ENCODE data around the gene ZFAND6.

Gene ZFAND6

DNA sequence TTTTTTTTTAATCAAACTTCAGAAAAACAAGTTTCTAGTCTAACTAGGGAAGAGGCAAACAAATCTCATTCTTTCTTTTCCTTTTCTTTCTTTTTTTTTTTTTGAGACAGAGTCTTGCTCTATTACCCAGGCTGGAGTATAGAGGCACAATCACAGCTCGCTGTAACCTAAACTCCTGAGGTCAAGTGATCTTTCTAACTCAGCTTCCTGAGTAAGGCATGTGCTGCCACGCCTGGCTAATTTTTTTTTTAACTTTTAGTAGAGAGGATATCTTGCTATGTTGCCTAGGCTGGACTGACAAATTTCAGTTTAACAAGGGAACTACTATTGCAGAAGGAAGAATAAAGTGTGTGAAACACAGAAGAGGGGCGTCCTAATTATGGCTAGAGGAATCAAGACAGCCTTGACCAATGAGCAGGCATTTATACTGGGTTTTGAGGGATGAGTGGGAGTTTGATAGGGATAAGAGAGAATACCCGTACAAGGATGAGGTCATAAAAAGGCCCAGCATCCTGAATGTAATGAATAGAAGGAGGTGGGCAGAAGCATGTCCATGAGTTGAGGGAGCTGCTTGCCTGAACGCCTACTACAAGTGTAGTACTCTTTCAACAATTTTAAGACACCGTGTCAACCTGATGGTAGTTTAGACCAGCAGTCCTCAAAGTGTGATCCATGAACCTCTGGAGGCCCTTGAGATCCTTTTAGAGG lies 6.7 kb upstream of the ZFAND6 start:
- no peak for DNase-seq (ENCODE audit: low read depth)

DNA sequence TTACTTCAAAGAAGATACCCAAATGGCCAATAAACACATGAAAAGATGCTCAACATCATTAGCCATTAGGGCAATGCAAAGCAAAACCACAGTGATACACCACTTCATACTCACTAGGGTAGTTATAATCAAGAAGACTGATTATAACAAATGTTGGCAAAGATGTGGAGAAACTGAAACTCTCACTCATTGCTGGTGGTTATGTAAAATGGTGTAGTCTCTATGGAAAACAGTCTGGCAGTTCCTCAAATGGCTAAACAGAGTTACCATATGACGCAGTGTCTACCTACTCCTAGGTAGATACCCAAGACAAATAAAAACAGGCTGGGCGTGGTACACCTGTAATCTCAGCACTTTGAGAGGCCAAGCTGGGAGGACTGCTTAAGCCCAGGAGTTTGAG lies 3.5 kb upstream of the ZFAND6 start:
- no peak for DNase-seq (ENCODE audit: low read depth)

GRCh38 chr15:80058044-80058443 lies 1.4 kb upstream of the ZFAND6 start:
- no peak for DNase-seq (ENCODE audit: low read depth)

- peak; percentile 37 for DNase-seq (ENCODE audit: low read depth)
Observed at GRCh38 chr15:80059786-80060355, 395 bp downstream of the ZFAND6 start.

GRCh38 chr15:80060356-80061006 lies 1.0 kb downstream of the ZFAND6 start:
- no peak for DNase-seq (ENCODE audit: low read depth)

DNA sequence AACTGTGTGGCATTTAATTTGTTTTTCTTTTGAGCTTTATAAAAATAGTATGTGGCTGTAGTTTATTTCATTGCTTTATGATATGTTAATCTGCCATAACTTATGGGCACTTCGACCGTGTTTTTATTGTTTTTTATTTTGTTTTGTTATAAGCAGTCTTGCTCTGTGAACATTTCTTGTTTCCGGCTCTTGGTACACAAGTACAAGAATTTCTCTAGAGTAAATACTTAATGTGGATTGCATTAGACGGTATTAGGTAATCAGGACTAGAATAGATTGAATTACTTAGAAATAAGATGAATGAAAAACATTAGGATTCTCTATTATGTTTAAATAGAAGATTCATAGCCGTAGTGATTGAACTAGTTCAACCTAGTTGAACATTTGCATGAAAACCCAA lies 2.1 kb downstream of the ZFAND6 start:
- DNase-seq (ENCODE audit: low read depth), result no peak

DNA sequence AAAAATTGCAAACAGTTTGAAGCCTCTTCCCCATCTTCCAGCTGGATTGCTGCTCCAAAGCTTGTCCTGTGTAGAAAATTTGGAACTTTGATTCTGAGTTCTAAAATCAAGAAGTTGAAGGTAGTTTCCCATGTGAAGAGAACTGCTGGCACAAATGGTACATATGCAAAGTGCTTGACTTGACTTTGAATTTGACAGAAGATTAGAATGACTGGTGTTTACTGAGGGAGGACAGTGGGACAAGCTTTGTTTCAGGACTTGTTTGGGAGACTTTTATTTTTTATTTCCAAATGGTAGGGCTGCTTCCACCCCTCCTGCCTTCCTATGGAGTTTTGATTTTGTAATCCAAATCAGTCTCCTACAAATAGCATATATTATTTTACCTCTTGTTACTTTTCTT lies 7.4 kb downstream of the ZFAND6 start:
- no peak for DNase-seq (ENCODE audit: low read depth)

DNA sequence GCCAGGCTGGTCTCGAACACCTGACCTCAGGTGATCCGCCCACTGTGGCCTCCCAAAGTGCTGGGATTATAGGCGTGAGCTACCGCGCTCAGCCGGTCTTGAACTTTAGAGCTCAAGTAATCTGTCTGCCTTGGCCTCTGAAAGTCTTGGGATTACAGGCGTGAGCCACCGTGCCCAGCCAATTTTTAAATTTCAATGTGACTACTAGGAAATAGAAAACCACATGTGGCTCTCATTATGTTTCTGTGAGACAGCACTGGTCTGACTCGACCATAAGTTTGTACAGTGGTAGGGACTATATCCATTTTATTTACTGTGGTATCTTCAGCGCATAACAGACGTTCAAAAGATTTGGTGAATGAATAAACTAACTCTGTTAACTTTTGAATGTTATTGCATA lies 9.1 kb downstream of the ZFAND6 start:
- DNase-seq (ENCODE audit: low read depth), result no peak

- DNase-seq (ENCODE audit: low read depth), result no peak
Observed at GRCh38 chr15:80070840-80071239, 11.4 kb downstream of the ZFAND6 start.

DNA sequence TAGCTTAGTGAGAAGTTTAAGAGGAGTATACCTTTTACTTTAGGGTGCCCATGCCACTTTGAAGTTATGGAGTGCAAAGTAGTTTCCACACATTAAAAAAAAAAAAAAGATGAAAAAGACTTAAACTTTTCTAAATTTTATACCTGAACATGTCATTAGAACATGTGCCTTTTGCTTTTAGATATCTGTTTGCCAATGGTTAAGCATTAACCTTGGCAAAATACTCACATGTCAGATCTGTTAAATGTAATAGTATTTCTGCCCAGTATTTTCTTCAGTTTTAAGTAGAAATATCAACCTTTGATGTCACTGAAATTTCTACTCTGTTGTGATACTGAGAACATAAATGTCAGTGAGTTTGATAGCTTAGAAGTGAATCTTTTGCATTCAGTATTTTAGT lies 12.2 kb downstream of the ZFAND6 start:
- no peak for DNase-seq (ENCODE audit: low read depth)

GRCh38 chr15:80072285-80072994 lies 13.0 kb downstream of the ZFAND6 start:
- no peak for DNase-seq (ENCODE audit: low read depth)

DNA sequence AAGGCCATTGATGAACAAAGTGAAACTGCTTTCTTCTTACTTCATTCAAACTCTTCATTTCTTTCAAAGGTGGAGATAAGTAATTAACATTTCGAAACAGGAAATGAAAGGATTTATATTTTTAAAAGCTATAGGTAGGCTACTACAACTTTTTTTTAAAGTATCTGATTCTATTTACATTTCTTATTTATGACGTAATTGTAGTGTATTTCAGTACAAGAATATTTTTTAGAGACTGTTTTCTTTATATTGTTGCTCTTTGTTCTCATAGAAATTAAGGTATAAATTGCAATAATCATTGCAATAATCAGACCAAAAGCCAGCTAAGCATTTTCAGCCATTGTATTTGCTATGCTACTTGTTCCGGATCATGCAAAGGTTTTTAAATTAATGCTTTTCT lies 13.7 kb downstream of the ZFAND6 start:
- DNase-seq (ENCODE audit: low read depth), result no peak

- no peak for DNase-seq (ENCODE audit: low read depth)
Observed at GRCh38 chr15:80076321-80077318, 17.1 kb downstream of the ZFAND6 start.

DNA sequence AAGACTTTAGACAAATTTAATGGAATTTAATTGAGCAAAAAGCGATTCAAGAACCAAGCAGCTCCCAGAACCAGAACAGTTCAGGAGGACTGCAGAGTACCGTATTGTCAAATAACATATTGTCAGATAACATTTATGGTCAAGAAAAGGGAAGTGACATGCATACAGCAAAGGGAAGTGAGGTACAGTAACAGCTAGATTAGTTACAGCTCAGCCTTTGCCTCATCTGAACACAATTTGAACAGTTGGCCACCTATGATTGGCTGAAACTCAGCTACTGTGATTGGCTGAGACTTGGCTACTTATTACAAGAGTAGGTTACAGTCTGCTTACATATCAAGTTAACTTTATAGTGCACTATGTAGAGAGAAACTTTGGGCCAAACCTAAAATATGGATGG lies 21.9 kb downstream of the ZFAND6 start:
- DNase-seq (ENCODE audit: low read depth), result no peak

GRCh38 chr15:80087104-80087503 lies 27.6 kb downstream of the ZFAND6 start:
- no peak for DNase-seq (ENCODE audit: low read depth)

DNA sequence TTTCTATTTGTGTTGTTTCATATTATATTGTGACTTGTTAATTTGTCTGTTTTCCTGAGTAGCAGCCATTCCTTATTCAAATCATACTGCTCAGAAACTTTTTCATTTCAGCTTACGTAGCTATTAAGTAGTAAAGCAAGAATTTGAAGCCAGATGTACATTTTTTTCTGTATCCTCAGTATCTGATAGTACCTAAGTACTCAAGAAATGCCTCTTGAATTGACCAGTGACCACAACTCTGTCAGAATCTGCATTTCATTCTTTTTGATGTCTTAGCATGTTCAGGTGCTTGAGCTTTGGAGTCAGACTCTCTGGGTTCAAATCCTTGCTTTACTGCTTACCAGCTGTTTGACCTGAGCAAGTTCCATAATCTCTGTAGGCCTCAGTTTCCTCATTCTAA lies 30.6 kb downstream of the ZFAND6 start:
- DNase-seq (ENCODE audit: low read depth), result no peak

DNA sequence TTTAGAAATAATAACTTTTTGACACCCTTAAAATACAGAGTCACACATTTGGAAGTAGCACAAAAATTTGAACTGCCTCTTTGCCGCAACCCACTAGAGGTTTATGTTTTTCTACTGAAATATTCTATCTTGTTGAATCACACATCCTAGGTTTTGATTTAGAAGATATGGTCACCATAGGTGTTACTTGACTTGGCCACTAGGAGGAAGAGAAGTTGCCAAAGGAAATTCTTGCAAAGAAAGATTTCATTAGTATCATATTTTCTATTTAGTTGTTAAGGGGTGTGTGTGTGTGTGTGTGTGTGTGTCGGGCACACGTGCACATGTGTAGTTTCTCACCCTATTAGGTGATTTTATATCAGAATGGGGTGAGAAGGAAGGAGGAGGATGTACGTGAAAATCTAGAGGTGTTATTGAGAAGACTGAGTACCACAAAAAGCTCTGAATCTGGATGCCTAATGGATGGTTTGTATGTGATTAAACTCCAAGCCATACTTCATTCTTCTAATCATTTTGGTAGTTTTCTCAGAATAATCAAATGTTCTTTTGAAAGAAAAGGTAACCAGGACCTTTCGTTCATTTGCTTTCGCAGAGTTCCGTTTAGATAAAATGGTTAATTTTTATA lies 31.5 kb downstream of the ZFAND6 start:
- no peak for DNase-seq (ENCODE audit: low read depth)

- DNase-seq (ENCODE audit: low read depth), result no peak
Observed at GRCh38 chr15:80093854-80094418, 34.5 kb downstream of the ZFAND6 start.

- DNase-seq (ENCODE audit: low read depth), result no peak
Observed at GRCh38 chr15:80095511-80095910, 36.0 kb downstream of the ZFAND6 start.

GRCh38 chr15:80095969-80096368 lies 36.5 kb downstream of the ZFAND6 start:
- no peak for DNase-seq (ENCODE audit: low read depth)

- DNase-seq (ENCODE audit: low read depth), result no peak
Observed at GRCh38 chr15:80098341-80098740, 38.9 kb downstream of the ZFAND6 start.

Data from T follicular helper cell (primary cell).